IPS DF 4.7 (cell line): ENCODE results near the gene DNMT3B.
"Not testable (repeated sequence)": the region's sequence is repeated elsewhere in the genome, so short reads cannot be mapped to it uniquely, and the experiment has no call there.

Experiments used
- DNase-seq: peaks from one replicate; pipeline ENCODE4 v3.0.0-alpha.2; 2013; ENCODE audit warnings: low spot score; ENCODE audit errors: extremely low read depth

Gene DNMT3B

GRCh38 chr20:32761831-32762753 lies at the start of gene DNMT3B:
TSS of gene DNMT3B (plus strand) at chr20:32762385. CDS start at chr20:32780324, 17,939 bp downstream.
- DNase-seq = no peak

GRCh38 chr20:32718749-32719348 lies 43.3 kb upstream of the DNMT3B start:
- no peak for DNase-seq

GRCh38 chr20:32727683-32728082 lies 34.5 kb upstream of the DNMT3B start:
- no peak for DNase-seq

- DNase-seq = not testable (repeated sequence)
These were observed 33.8 kb upstream of the DNMT3B start for GRCh38 chr20:32728435-32728834.

GRCh38 chr20:32729334-32729733 lies 32.9 kb upstream of the DNMT3B start:
- not testable (repeated sequence) for DNase-seq

GRCh38 chr20:32731882-32732266 lies 30.3 kb upstream of the DNMT3B start:
- no peak for DNase-seq

- no peak for DNase-seq
These were observed 24.6 kb upstream of the DNMT3B start for GRCh38 chr20:32737371-32738223.

- DNase-seq = no peak
These were observed 21.0 kb upstream of the DNMT3B start for GRCh38 chr20:32741151-32741550.

- no peak for DNase-seq
These were observed 19.6 kb upstream of the DNMT3B start for GRCh38 chr20:32742322-32743236.

GRCh38 chr20:32743237-32744112 lies 18.7 kb upstream of the DNMT3B start, which contains the start of gene COMMD7:
TSS of gene COMMD7 (minus strand) at chr20:32743467. CDS start at chr20:32743391, 76 bp downstream.
- no peak for DNase-seq

GRCh38 chr20:32749914-32750637 lies 12.1 kb upstream of the DNMT3B start:
- no peak for DNase-seq

- DNase-seq = no peak
These were observed 10.9 kb upstream of the DNMT3B start for GRCh38 chr20:32751293-32751692.

- DNase-seq = no peak
These were observed 10.3 kb upstream of the DNMT3B start for GRCh38 chr20:32751702-32752457.

- no peak for DNase-seq
These were observed 9.5 kb upstream of the DNMT3B start for GRCh38 chr20:32752458-32753250.

GRCh38 chr20:32753731-32754130 lies 8.5 kb upstream of the DNMT3B start:
- DNase-seq = no peak

GRCh38 chr20:32756156-32756555 lies 6.0 kb upstream of the DNMT3B start:
- DNase-seq = no peak

- DNase-seq = no peak
These were observed 761 bp upstream of the DNMT3B start for GRCh38 chr20:32761417-32761830.
